Measurements from ENCODE around the gene SMOC2. TPM values are rescaled to one million over a fixed set of nuclear protein-coding genes. Genes with fewer than 3 reads are reported as not detected.

The SMOC2 gene
- total RNA-seq, 1 experiment from 2014 or later: 0.42 TPM

DNA sequence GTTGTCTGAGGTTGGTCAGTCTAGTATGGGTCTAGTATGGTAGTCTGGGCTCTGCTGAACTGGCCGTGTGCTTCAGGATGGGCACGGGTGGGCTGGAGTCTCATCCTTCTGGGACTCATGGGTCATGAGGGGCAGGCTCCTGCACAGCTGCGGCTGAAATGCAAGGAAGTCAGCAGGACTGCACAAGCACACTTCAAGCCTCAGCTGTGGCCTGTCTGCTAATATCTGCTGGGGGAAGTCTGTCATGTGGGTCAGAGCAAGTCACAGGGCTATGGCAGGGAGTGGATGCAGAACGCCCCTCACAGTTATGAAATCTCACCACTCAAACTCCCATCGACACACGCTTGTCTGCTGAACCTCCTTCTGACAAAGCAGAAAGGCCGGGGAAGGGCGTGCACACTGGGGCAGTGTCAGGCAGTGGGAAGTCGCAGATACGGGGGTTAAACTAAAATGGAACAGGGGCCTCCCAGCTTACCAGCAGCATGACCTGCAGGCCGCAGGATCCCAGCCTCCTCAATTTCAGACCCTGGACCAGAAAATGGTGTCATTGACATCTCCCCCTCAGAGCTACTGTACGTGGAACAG is 229.5 kb downstream of the SMOC2 start (continued):
- TF ChIP-seq, protein P1, sequence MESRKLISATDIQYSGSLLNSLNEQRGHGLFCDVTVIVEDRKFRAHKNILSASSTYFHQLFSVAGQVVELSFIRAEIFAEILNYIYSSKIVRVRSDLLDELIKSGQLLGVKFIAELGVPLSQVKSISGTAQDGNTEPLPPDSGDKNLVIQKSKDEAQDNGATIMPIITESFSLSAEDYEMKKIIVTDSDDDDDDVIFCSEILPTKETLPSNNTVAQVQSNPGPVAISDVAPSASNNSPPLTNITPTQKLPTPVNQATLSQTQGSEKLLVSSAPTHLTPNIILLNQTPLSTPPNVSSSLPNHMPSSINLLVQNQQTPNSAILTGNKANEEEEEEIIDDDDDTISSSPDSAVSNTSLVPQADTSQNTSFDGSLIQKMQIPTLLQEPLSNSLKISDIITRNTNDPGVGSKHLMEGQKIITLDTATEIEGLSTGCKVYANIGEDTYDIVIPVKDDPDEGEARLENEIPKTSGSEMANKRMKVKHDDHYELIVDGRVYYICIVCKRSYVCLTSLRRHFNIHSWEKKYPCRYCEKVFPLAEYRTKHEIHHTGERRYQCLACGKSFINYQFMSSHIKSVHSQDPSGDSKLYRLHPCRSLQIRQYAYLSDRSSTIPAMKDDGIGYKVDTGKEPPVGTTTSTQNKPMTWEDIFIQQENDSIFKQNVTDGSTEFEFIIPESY (IDR thresholded peaks at IDR 0.05; ENCODE audit: extremely low read depth, insufficient replicate concordance, low read length): no peak
- TF ChIP-seq JUND (IDR thresholded peaks at IDR 0.05): no peak
- TF ChIP-seq ELF1 (IDR thresholded peaks at IDR 0.05; ENCODE audit: borderline replicate concordance, low read depth): no peak
- no peak for TF ChIP-seq EZH2 (IDR thresholded peaks at IDR 0.05)
- TF ChIP-seq SP1 (IDR thresholded peaks at IDR 0.05; ENCODE audit: low read depth): no peak
- no peak for TF ChIP-seq FOSL1 (IDR thresholded peaks at IDR 0.05; ENCODE audit: low read depth)

DNA sequence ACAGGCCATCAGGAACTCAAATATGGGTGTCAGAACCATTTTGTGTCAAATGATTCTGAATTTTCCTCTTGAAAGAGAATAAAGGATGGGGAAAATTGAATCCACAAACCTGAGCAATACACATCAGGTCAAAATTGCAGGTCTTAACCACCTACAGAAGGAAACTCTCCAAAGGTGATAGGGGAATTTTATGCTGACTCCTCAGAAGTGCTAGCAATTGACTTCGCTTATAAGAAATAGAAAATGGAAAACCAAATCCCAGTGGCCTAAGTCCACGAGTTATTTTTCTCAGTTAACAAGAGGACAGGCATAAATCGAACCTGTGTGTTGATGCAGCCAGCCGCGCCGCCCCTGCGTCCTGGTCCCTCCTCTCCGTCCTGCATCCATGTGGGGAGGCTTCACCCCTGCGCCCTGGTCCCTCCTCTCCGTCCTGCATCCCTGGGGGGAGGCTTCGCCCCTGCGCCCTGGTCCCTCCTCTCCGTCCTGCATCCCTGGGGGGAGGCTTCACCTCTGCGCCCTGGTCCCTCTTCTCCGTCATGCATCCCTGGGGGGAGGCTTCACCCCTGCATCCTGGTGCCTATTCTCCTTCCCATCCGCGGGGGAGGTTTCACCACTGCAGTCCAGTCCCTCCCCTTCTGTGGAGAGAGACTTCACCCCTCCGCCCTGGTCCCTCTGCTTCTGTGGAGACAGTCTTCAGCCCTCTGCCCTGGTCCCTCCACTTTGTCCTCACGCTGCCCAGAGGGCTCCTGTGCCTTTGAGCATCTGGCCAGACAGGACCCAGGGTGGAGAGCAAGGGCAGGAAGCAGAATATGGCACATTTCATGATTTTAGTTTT is 230.3 kb downstream of the SMOC2 start:
- H3K4me1 ChIP-seq (ENCODE audit: control insufficient read depth in 1 of 2, insufficient read depth in 2 of 2, low read length in 2 of 2): peaks cover 0 to 2% of the 10 kb centered on the region in 2 experiments; a peak in 1 of 4 replicates
- H3K4me3 ChIP-seq (replicated peaks in 1 of 2; ENCODE audit: low read depth in 1 of 2, low read length in 2 of 2): no peak overlapping the region
- H2AFZ ChIP-seq (ENCODE audit: low read depth, low read length, poor library complexity, severe bottlenecking): no peak overlapping the region
- DNase-seq (ENCODE audit: low read depth, low spot score): no peak
- no peak for ATAC-seq
- ChIA-PET RAD21 (ENCODE audit: low non-redundant PET in 1 of 2, low total read pairs in 2 of 2, uncharacterized antibody in 2 of 2, unreplicated experiment in 2 of 2) (no interaction called here), CTCF (no interaction called here), POLR2A (no interaction called here)
- TF ChIP-seq POLR2AphosphoS5 (IDR thresholded peaks at IDR 0.05; ENCODE audit: low read depth, low read length) (no peak), SP1 (IDR thresholded peaks at IDR 0.05; ENCODE audit: low read depth) (no peak), EGR1 (IDR thresholded peaks at IDR 0.05; ENCODE audit: low read depth) (no peak), CEBPB (IDR thresholded peaks at IDR 0.05; ENCODE audit: low read depth) (no peak), EZH2 (IDR thresholded peaks at IDR 0.05) (no peak)
- H3K9ac ChIP-seq (ENCODE audit: low read length): no peak overlapping the region
- intact Hi-C loops (cut with micrococcal nuclease): no loop called here
- BruUV-seq (replicated peaks): no TSS peak
- no peaks in the 10 kb centered on the region for H3K27me3 ChIP-seq (ENCODE audit: insufficient read depth, low read length)
- H4K20me1 ChIP-seq (ENCODE audit: insufficient read depth): no peaks in the 10 kb centered on the region
- H3K9me2 ChIP-seq (ENCODE audit: insufficient read depth): no peaks in the 10 kb centered on the region
- H3K27ac ChIP-seq (ENCODE audit: low read depth, low read length): no peak overlapping the region
- H3K79me2 ChIP-seq (ENCODE audit: insufficient read depth, low read length): no peaks in the 10 kb centered on the region
- no peaks in the 10 kb centered on the region for H3K36me3 ChIP-seq (ENCODE audit: control insufficient read depth in 1 of 2, insufficient read depth in 2 of 2, low read length in 2 of 2)
- no peaks in the 10 kb centered on the region for H3K9me3 ChIP-seq (ENCODE audit: control insufficient read depth in 1 of 2, insufficient read depth in 1 of 2, low read depth in 1 of 2, low read length in 2 of 2)
- H3K4me2 ChIP-seq (ENCODE audit: low read length): no peak overlapping the region
